Measurements from ENCODE around the gene DGKG. TPM values are rescaled to one million over a fixed set of nuclear protein-coding genes. Genes with fewer than 3 reads are reported as not detected.

The DGKG gene
- total RNA-seq, 1 donor from 2014 or later = 0.71 TPM

DNA sequence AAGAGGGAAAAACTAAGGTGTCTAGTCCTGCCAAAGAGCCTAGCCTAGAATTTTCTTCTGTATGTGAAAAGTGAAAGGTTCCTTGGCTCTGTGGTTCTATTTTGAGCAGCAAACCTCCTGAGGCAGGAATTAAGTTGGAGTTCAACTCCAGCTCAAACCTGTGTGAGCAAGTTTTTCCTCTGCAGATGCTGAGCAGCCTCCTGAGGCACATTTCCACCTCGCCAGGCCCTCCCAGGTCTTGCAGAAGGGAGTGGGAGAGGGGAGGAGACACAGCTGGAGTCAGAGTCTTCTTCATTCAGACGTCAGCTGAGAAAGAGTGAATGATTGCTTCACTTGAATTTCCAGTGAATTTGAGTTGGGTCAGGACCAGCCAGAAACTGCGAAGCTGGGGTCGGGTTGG, 183.6 kb downstream of the DGKG start:
- intact Hi-C loops (cut with micrococcal nuclease) = no loop called here

DNA sequence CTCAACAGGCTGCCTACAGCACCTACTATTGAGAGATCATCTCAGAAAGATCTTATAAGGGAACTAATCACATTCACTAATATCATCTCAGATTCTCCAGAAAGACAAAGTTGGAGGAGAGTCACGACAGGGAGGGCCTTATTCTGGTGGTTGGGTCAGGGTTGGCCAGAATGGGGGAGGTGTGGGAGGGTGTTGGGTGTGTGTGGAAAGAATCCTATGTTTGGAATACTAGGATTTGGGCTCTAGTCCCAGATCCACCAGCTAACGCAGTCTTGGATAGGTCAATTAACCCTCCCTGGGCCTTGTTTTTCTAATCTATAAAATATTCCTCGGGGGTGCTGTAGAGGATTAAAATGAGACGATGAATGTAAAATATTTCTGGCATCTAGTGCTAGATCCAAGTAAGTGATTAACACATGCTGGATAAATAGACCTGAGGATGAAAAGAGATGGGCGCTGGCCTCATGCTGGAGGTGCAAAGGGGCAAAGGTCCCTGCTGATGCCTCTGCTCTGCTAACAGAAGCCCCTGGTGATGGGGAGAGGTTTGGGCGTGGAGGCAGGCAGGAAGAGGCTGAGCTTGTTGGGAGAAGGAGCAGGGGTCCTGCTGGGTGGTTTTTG, 185.6 kb downstream of the DGKG start:
- intact Hi-C loops (cut with micrococcal nuclease) = no loop called here

DNA sequence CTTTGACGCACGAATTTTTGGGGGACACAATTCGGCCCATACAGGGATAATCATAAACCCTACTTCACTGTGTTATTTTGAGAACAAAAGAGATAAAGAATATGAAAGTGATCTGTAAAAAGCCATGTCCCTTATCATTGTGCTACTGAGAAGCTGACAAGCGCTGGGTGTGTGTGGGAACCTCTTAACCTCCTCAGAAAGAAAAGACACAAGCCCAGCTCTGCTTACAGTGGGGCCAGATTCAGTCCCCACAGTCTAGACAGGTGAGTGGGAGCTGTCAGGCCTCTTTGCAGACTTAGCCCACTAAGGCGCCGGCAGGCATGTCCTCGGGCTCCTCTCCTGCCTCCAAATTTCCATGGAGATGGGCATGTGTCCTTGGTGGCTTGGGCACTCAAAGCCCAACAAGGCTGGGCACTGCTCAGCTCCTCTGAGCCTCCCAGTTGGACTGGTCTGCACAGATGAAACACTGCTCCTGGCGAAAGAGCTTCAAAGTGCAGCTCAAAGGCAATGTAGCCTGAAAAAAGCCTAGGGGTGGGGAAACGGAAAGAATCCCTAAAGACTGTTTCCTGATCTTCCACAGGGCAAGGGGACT, 188.7 kb downstream of the DGKG start:
- intact Hi-C loops (cut with micrococcal nuclease) = no loop called here

DNA sequence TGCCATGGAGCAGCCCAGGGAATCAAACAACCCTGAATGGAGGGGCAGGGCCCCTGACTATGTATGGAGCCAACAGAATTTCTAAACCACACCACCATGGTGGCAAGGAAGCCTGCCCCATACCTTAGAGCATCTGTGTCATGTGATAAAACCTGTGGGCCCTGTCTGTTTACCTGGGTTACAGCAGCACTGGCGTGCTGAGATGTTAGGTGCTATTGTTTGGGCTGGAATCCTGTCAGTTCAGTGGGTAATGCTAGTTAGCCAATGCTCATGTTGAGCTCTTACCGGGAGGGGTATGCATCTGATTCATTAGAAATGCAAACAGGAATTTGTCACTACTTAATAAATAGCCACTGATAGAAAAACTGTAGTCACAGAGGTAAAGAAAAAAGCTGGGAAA, 189.7 kb downstream of the DGKG start:
- intact Hi-C loops (cut with micrococcal nuclease) = no loop called here

DNA sequence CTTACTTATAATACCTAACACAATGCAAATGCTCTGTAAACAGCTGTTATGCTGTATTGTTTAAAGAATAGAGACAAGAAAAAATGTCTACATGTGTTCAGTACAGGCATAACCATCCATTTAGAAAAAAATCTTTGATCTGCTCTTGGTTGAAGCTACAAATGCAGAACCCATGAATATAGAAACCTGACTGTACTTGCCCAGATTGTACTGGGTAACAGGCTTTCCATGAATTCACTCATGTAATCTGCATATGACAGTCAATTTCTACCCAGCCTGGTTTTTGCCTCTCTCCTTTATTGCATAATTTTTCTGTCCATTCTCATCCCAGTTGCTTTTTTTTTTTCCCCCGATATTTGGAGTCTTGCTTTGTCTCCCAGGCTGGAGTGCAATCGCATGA, 190.5 kb downstream of the DGKG start:
- intact Hi-C loops (cut with micrococcal nuclease) = no loop called here

DNA sequence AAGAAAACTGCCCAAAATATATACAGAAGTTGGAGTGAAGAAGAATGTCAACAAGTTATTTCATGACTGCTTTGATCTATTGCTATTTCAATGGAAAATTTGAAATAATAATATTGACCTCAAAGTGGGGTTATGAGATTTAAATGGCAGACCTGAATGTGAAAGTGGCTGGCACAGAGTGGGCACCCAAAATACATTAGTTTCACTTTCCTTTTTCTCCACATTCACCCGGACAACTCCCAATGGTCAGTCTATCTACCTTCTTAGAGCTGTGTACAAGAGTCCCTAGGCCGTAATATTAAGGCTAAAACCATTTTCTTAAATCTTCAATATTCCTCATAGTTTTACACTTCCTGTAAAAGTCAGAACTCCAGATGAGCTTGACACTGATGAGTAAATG, 191.5 kb downstream of the DGKG start:
- intact Hi-C loops (cut with micrococcal nuclease) = no loop called here

DNA sequence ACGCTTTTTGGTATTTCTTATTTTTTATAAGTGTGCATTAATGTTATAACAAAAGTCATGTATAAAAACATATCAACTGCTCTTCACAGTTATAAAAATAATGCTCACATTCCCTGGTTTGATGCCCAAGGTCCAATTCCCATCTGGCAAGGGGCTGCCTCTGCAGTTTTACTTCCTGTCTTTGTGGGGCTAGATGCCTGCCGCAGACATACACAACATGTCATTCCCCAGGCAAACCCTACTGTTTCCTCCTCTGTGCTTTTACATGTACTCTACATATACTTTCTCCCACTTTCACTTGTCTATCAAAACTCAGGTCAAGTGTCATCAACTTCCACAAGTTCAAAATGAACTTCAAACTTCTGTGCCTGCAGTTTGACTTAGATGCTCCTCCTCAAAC, 192.7 kb downstream of the DGKG start:
- intact Hi-C loops (cut with micrococcal nuclease) = no loop called here

DNA sequence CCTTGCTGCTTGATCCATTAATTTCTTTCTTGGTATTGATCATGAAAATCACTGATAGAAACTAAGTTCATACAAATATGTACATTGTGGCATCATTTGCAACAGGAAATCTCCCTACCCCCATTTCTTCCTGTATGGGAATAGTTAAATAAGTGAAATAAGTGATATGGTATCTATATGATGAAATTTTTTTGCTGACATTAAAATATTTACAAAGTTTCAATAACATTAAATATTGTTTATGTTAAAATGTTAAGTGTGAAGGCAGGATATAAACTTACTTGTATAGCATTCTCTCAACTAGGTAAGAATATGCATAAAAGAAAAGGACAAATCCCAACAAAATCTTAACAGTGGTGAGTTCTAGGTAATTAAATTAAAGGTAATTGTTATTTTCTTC, 193.1 kb downstream of the DGKG start:
- intact Hi-C loops (cut with micrococcal nuclease) = no loop called here

DNA sequence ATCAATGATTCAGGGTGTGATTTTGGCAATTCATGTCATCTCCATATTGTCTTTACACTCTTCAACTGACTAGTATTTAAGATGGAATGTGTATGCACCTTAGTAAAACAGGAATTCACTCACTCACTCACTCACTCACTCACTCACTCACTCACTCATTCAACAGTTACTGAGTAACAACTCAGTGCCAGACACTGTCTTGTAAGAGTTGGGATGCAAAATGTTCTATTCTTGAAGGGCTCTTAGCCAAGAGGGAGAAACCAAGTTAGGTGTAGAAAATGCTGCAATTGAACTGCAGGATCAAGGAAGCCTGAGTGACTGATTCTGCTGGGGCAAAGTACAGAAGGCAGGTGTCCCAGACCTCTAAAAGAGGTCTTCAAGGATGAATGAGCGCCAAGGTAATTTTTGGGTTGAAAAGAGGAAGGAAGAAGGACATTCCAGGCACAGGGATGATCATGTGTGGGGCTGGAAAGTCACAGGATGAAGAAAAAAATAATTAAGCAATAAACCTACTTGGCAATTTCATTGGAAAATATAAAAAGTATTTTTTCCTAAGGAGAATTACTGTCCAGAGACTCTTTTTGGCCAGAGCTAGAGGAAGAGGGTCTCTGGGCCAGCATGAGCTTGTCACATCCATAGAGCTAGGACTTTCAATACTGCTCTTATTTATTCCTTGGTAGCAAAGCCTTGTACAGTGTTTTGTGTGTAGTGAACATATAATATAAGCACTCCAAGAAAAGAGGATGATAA, 194.2 kb downstream of the DGKG start:
- intact Hi-C loops (cut with micrococcal nuclease) = no loop called here

DNA sequence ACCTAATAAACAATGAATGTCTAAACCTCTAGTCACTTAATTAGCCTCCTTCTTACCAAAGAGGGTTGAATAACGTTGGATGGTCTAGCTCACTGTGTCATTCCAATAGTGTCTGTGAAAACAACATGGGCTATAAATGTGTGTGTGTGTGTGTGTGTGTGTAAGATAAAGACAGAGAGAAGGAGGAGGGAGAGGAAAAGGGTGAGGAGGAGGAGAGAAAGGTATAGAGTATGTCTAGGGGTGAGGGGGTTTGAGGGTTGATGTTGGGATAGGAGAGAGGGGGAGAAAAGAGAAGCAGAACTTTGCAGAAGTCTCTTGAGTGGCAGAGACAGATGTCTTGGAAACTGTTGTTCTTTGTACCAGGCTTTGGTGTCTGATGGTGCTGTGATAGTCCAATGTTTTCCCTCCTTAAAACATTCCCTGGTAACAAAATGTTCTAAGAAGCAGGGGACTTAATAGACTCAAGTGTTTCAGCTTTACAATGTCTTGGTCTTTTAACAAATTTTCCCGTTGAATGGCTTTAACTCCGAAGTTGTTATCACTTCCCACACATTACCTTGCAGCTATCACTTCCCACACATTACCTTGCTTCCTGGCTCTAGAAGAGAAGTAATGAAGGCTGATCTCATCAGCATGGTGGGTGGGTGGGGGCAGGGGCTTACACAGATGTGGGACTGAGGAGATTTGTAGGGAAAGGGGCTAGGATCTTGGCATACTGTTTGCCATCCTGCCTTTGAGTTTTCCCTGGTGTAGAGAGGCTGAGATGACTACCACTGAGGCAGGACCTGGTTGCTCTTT, 195.3 kb downstream of the DGKG start:
- intact Hi-C loops (cut with micrococcal nuclease) = no loop called here

DNA sequence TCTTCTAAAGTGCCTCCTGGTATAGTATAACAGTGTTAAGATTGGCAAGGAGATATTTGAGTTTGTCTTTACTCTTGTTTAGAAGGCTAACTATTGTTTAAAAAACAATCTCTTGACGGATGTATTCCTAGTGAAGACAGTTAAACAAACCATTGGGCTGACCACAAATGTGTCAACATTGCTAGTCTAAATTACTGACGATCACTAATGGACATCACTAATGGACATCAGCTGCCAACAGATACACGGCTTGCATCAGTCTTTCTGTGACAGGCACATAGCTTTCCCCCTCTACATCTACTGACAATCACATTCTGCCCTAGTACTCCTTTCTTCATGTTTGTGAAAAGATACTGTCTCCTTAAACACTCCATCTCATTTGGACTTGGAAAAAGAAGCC, 196.0 kb downstream of the DGKG start:
- intact Hi-C loops (cut with micrococcal nuclease) = no loop called here

DNA sequence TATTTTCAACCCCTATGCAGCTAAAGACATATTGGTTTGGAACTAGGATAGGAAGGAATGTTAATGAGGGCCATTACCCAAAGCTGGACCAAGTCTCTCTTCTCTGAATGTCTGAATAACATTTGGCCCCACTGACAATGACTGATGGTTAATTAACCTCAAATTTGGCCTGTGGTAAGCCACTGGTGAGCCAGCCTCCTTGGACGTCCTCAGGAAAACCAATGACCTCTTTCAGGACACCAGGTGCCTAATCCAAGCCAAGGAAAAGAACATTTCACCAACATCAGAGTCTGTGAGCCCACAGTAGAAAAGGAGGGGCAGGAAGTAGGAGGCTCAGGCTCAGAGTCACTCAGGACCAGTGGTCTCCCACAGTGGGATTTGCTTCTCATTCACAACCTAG, 196.7 kb downstream of the DGKG start:
- intact Hi-C loops (cut with micrococcal nuclease) = no loop called here

DNA sequence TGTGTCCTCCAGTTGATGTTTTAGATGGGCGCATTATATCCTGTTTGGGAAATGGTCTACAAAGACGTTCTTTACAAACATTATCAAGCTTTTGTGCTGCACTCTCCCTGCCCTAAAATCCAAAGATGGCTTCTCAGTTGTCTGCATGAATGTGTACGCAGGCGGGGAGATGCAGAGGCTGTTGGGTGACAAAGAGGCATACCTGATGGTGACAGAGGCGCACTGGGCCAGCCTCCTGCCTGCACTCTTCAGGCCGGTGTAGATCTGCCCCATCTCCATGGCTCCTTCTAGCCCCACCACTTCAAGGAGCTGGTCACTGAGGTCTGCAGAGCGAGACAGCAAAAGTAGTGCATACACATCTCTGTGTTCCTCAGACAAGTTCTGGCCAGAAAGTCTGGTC, 197.3 kb downstream of the DGKG start:
- intact Hi-C loops (cut with micrococcal nuclease) = no loop called here

DNA sequence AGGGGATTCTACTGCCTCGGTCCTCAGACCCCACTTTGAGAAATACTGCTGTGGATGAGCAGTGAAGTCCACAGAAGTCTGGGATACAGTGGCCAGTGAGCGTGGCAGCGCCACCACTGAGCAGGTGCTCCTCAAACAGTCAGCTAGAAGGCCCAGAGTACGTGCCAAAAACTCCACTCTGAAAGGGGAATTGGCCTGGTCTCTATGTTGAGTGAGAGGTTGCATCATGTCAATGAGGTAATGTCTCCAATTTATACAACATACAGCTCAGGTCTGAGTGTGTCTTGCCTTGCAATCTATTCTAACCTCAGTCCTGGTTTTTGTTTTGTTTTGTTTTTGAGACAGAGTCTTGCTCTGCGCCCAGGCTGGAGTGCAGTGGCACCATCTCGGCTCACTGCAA, 199.8 kb downstream of the DGKG start:
- intact Hi-C loops (cut with micrococcal nuclease) = no loop called here

DNA sequence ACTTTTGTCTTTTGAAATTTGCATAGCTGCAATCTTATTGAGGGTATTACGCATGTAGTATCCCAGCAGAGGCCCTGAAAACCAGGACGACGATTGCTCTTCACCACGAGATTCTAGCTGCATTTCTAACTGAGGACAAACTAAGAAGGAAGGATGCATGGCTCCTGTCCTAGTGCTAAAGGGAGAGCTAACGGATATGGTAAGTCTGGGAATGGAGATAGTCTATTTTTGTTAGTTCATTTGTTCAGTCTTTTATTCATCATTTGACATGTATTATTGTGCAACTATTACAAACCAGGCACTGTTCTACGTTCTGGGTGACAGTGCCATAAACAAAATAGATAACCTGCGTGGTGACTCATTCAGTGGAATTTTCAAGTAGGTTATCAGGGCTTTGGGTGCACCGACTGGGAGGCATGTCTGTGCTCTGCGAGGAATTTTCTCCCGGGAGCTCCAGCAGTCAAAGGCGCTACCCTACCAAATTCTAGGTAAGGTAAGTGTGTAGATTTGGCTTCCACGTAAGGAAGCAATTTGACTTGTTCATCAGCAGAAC, 201.3 kb downstream of the DGKG start:
- intact Hi-C loops (cut with micrococcal nuclease) = no loop called here

DNA sequence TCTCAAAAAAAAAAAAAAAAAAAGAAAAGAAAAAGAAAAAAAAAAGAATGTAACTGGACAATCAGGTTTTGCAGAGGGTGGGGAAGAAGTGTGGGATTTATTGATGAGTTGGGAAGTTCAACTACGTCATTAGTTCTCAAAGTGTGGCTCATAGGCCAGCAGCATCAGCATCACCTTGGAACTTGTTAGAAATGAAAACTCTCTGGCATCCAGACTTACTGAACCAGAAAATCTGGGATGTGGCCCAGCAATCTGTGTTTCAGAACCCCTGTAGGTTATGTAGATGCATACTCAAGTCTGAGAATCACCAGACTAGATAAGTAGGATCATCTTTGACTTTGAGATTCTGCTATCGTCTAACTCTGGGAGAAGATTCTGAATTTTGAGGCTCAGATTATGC, 207.4 kb downstream of the DGKG start:
- intact Hi-C loops (cut with micrococcal nuclease) = loop anchor here (5.0 kb wide), 1 partner anchor 87 kb away; no protein-coding TSS in a partner anchor

DNA sequence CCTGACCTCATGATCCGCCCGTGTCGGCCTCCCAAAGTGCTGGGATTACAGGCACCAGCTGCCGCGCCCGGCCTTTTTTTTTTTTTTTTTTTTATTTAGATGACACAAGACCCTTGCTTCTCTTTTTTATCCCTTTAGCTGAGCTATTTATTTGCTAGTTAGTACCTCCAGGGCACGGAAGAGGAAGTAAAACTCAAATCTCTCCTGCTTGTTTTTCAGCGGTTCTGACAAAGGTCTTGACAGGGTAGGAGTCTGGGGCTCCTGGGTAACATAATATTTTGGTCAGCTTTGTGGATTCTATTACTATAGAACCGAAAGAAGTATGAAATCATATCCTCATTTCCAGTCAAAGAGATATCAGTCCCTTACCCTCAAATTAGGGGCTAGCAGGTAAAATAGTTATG, 209.1 kb downstream of the DGKG start:
- intact Hi-C loops (cut with micrococcal nuclease) = loop anchor here (1.0 to 5.0 kb wide), 2 partner anchors 82 to 86 kb away; no protein-coding TSS in a partner anchor

DNA sequence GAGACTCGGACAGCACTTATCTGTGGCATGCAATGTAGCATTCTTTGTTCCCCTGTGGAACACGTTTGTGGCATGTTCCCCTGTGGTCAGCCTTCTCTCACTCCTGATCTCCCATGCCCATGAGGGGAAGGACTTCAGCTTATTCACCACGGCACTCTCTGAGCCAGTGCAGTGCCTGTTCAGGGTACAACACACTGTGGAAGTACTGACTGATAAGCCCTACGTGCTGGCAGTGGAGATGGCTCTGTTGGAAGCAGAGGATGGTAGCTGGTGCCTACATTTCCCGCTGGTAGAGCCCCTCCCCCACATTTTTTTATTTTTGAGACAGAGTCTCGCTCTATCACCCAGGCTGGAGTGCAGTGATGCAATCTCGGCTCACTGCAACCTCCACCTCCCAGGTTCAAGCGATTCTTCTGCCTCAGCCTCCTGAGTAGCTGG, 209.7 kb downstream of the DGKG start:
- intact Hi-C loops (cut with micrococcal nuclease) = loop anchor here (5.0 kb wide), 1 partner anchor 85 kb away; no protein-coding TSS in a partner anchor

DNA sequence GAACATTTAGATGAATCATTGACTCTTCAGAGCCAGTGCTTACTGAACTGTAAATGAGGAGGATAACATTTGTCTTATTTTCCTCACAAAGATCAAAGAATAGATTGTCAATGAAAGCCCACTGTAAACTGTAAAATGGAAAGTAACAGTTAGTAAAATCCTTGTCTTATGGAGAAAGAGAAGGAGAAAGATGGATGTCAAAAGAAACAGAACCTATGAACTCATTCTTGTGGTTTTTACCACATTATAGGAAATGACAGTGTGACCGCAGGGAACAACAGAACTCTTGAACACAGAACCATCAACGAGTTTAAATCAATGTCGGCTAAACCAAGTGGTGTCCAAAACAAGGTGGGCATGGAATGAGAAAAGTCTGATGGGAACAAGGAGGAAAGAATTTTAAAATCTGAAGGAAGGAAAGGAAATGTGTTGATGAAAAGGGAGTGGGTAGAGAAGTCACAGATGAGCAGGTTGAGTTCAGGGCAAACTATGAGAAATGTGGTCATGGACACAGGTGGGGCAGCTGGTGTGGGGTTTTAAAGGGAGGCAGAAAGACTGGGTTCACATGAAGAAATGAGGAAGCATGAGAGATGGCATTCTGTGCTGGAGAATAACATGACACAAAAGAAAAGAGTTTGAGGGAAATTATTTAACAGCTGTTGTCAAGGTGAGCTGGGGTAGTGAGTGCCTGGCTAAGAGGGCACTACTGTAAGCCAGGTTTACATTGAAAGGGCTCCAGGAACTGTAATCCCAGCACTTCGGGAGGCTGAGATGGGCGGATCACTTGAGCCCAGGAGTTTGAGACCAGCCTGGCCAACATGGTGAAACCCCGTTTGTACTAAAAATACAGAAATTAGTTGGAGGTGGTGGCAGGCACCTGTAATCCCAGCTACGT, 210.7 kb downstream of the DGKG start:
- intact Hi-C loops (cut with micrococcal nuclease) = loop anchor here (1.0 to 5.0 kb wide), 4 partner anchors 33 to 91 kb away; partner anchors contain the start of gene ETV5

Measured in T-helper 1 cell treated with Interleukin-12 subunit alpha and Interleukin-12 subunit beta and Interleukin-4 antibody, amounts not matched to agents 30 ng/mL and 1 ng/mL, for 36 hours (primary cell).